ENCODE measurements around the gene SLC8A3. TPM values are rescaled to one million over a fixed set of nuclear protein-coding genes. Genes with fewer than 3 reads are reported as not detected.

Gene SLC8A3
- polyA plus RNA-seq, 2 of the 4 experiments (the other 2 are of a cell fraction), result not detected

DNA sequence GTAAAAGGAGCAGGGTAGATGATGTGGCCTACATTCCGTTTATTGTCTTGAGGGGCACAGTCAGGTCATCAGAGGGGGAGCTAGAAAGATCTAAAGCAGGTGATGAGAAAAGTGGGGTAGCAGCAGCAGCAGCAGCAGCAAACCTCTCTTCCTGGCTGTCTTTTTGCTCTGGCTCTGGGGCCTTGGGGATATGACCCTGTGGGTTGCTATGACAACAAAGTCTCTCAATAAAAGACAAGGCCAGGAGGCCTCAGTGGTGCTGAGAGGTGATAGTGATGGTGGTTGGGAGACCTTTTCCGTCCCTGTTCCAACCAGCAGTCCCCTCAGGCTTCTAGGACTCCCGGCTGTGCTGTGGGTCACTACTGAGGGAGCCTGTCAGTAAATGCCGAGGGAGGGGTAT, 138.6 kb downstream of the SLC8A3 start (continued):
- TF ChIP-seq, protein P1, sequence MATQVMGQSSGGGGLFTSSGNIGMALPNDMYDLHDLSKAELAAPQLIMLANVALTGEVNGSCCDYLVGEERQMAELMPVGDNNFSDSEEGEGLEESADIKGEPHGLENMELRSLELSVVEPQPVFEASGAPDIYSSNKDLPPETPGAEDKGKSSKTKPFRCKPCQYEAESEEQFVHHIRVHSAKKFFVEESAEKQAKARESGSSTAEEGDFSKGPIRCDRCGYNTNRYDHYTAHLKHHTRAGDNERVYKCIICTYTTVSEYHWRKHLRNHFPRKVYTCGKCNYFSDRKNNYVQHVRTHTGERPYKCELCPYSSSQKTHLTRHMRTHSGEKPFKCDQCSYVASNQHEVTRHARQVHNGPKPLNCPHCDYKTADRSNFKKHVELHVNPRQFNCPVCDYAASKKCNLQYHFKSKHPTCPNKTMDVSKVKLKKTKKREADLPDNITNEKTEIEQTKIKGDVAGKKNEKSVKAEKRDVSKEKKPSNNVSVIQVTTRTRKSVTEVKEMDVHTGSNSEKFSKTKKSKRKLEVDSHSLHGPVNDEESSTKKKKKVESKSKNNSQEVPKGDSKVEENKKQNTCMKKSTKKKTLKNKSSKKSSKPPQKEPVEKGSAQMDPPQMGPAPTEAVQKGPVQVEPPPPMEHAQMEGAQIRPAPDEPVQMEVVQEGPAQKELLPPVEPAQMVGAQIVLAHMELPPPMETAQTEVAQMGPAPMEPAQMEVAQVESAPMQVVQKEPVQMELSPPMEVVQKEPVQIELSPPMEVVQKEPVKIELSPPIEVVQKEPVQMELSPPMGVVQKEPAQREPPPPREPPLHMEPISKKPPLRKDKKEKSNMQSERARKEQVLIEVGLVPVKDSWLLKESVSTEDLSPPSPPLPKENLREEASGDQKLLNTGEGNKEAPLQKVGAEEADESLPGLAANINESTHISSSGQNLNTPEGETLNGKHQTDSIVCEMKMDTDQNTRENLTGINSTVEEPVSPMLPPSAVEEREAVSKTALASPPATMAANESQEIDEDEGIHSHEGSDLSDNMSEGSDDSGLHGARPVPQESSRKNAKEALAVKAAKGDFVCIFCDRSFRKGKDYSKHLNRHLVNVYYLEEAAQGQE (IDR thresholded peaks at IDR 0.05), result no peak
- TF ChIP-seq HOXB13 (CRISPR knock-in tag; IDR thresholded peaks at IDR 0.05; ENCODE audit: low read depth), result no peak
- no peak for TF ChIP-seq RFX5 (IDR thresholded peaks at IDR 0.05)
- TF ChIP-seq KDM5A (IDR thresholded peaks at IDR 0.05), result no peak
- no peak for TF ChIP-seq ZC3H11A (IDR thresholded peaks at IDR 0.05)
- no peak for TF ChIP-seq CHD2 (IDR thresholded peaks at IDR 0.05; ENCODE audit: low read length, partially characterized antibody)
- TF ChIP-seq POLR2A (IDR thresholded peaks at IDR 0.05; ENCODE audit: low read length), result no peak

DNA sequence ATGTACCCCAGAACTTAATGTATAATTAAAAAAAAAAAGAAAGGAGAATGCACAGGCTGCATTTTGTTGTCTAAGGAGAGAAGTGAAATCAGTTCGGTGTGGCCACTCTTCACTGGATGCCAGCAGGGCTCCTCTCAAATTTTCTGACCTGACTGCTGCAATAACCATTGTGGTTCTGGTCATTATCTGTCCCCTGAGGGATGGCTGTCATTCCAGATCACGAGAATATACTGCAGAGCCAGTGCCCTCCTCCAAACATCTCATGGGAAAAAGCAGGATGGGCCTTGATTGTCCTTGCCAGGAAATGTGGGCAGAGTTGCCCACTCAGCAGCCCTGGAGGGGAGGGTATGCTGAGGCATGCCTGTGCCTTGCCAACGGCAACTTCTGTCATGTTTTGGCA, 139.1 kb downstream of the SLC8A3 start:
- H3K27ac ChIP-seq, result peak overlapping the region; percentile 80 to 90; a peak in 5 of 6 replicates
- no peak for FAIRE-seq
- CTCF ChIA-PET, result interaction anchor here (0.5 to 6.5 kb wide), 3 partner anchors 25 to 563 kb away, joined by 3 to 101 read pairs (median 3); no protein-coding TSS in a partner anchor

DNA sequence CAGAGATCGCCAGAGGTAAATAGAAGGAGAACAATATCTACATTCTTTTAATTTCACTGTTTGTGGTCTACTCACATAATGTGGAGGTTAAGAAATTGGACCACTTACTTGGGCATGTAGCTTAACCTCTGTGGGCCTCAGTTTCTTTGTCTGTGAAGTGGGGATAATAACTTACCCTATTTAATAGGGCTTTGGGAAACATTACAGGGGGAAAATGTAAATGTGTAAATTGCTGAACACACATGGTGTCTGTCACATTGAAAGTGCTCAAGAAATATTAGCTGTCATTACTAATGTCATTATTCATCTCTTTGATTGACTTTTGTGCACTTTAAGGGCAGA, 140.5 kb downstream of the SLC8A3 start:
- ATAC-seq, result no peak
- no peak for DNase-seq (ENCODE audit: low read depth in 1 of 2, low spot score in 1 of 2)
- WGBS (ENCODE audit: missing lambda C conversion rate), result 3% methylated on average over 1 of the region's 1 CpG
- peaks cover 39% of the 10 kb centered on the region for H3K4me1 ChIP-seq
- H3K4me2 ChIP-seq, result peak overlapping the region; percentile 71
- no peaks in the 10 kb centered on the region for H3K9me3 ChIP-seq
- no peak overlapping the region for H3K4me3 ChIP-seq
- FAIRE-seq, result no peak
- H3K27ac ChIP-seq, result peak overlapping the region; percentile 80 to 90
- POLR2A ChIA-PET, result interaction anchor here (1.0 to 1.4 kb wide), 2 partner anchors 234 to 281 kb away, joined by 3 to 4 read pairs; partner anchors contain the start of gene SRSF5
- CTCF ChIA-PET, result interaction anchor here (1.1 to 6.5 kb wide), 7 partner anchors 9 to 290 kb away, joined by 3 to 101 read pairs (median 19); no protein-coding TSS in a partner anchor
- TF ChIP-seq FOXS1 (CRISPR knock-in tag; IDR thresholded peaks at IDR 0.05) (no peak), KDM1A (IDR thresholded peaks at IDR 0.05; ENCODE audit: low read depth) (peak; percentile 28; the same call in 1 of the 2 replicates), ZFP36 (IDR thresholded peaks at IDR 0.05; ENCODE audit: borderline replicate concordance, partially characterized antibody) (no peak), RAD21 (conservative IDR thresholded peaks at IDR 0.05 in 1 of 2, IDR thresholded peaks at IDR 0.05 in 1 of 2) (0 out of 5 replicates have a peak, but pooled peaks of 1 of the 2 experiments have one; percentile 16), JUN (IDR thresholded peaks at IDR 0.05) (peak; percentile 12 to 47; a peak in 2 of 5 replicates), EP300 (IDR thresholded peaks at IDR 0.05) (0 out of 5 replicates have a peak, but pooled peaks of 1 of the 2 experiments have one; percentile 24), ESRRA (IDR thresholded peaks at IDR 0.05; ENCODE audit: borderline replicate concordance, low read length) (0 out of 2 replicates have a peak, but pooled peaks have one; percentile 41), ZSCAN20 (CRISPR knock-in tag; IDR thresholded peaks at IDR 0.05) (0 out of 2 replicates have a peak, but pooled peaks have one; percentile 51)
- TF ChIP-seq, protein P2, sequence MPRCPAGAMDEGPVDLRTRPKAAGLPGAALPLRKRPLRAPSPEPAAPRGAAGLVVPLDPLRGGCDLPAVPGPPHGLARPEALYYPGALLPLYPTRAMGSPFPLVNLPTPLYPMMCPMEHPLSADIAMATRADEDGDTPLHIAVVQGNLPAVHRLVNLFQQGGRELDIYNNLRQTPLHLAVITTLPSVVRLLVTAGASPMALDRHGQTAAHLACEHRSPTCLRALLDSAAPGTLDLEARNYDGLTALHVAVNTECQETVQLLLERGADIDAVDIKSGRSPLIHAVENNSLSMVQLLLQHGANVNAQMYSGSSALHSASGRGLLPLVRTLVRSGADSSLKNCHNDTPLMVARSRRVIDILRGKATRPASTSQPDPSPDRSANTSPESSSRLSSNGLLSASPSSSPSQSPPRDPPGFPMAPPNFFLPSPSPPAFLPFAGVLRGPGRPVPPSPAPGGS (IDR thresholded peaks at IDR 0.05), result 0 out of 3 replicates have a peak, but pooled peaks have one; percentile 23

More for the DNA sequence above, 139.1 kb downstream of the SLC8A3 start:
- 64% methylated on average over 3 of the region's 3 CpGs for WGBS (ENCODE audit: missing lambda C conversion rate)
- H3K9me3 ChIP-seq, result no peaks in the 10 kb centered on the region
- no peak overlapping the region for H3K4me3 ChIP-seq
- POLR2A ChIA-PET, result no interaction called here
- no peak for DNase-seq (ENCODE audit: low read depth in 1 of 2, low spot score in 1 of 2)
- H3K4me1 ChIP-seq, result peaks cover 39% of the 10 kb centered on the region
- H3K4me2 ChIP-seq, result no peak overlapping the region
- no peak for ATAC-seq
- TF ChIP-seq KDM1A (IDR thresholded peaks at IDR 0.05; ENCODE audit: low read depth), result no peak
- no peak for TF ChIP-seq NR3C1 (IDR thresholded peaks at IDR 0.05)
- no peak for TF ChIP-seq RCOR1 (IDR thresholded peaks at IDR 0.05; ENCODE audit: low read depth, low read length)
- no peak for TF ChIP-seq EP300 (IDR thresholded peaks at IDR 0.05)
- TF ChIP-seq, protein P3, sequence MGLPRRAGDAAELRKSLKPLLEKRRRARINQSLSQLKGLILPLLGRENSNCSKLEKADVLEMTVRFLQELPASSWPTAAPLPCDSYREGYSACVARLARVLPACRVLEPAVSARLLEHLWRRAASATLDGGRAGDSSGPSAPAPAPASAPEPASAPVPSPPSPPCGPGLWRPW (IDR thresholded peaks at IDR 0.05), result no peak
- TF ChIP-seq MYC (IDR thresholded peaks at IDR 0.05; ENCODE audit: borderline replicate concordance, low read length), result no peak
- TF ChIP-seq, protein P4, sequence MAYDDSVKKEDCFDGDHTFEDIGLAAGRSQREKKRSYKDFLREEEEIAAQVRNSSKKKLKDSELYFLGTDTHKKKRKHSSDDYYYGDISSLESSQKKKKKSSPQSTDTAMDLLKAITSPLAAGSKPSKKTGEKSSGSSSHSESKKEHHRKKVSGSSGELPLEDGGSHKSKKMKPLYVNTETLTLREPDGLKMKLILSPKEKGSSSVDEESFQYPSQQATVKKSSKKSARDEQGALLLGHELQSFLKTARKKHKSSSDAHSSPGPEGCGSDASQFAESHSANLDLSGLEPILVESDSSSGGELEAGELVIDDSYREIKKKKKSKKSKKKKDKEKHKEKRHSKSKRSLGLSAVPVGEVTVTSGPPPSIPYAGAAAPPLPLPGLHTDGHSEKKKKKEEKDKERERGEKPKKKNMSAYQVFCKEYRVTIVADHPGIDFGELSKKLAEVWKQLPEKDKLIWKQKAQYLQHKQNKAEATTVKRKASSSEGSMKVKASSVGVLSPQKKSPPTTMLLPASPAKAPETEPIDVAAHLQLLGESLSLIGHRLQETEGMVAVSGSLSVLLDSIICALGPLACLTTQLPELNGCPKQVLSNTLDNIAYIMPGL (CRISPR knock-in tag; IDR thresholded peaks at IDR 0.05; ENCODE audit: borderline replicate concordance), result no peak
- no peak for TF ChIP-seq TFCP2L1 (CRISPR knock-in tag; IDR thresholded peaks at IDR 0.05)
- TF ChIP-seq HOXA7 (CRISPR knock-in tag; IDR thresholded peaks at IDR 0.05), result no peak
- TF ChIP-seq, protein P5, sequence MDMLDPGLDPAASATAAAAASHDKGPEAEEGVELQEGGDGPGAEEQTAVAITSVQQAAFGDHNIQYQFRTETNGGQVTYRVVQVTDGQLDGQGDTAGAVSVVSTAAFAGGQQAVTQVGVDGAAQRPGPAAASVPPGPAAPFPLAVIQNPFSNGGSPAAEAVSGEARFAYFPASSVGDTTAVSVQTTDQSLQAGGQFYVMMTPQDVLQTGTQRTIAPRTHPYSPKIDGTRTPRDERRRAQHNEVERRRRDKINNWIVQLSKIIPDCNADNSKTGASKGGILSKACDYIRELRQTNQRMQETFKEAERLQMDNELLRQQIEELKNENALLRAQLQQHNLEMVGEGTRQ (IDR thresholded peaks at IDR 0.05), result no peak
